SK-N-SH treated with all-trans-retinoic acid at 6 μM for 48 hours (cell line): ENCODE measurements around the gene CDH4.

Experiments used
- ATAC-seq: fragments of 200-7000 bp; cut with Tn5 transposase; 3 replicates; pipeline ENCODE4 v1.9.1; 2020; ENCODE audit warnings: mild to moderate bottlenecking, moderate library complexity
- ARNTL ChIP-seq: fragments of 450-650 bp; formaldehyde crosslinking; IDR thresholded peaks from 2 replicates; pipeline ENCODE4 v1.5.0; 2020; ENCODE audit warnings: low read depth, mild to moderate bottlenecking, moderate library complexity, borderline replicate concordance
- BACH2 ChIP-seq: fragments of 250-450 bp; sonication (Bioruptor Pico); IDR thresholded peaks from 2 replicates; pipeline ENCODE4 v1.9.0; 2021; ENCODE audit warnings: mild to moderate bottlenecking, borderline replicate concordance
- CREB5 ChIP-seq: fragments of 250-450 bp; sonication (Bioruptor Pico); IDR thresholded peaks from 2 replicates; pipeline ENCODE4 v1.5.1; 2020; ENCODE audit warnings: low read depth, mild to moderate bottlenecking, moderate library complexity
- CSDC2 ChIP-seq: fragments of 250-450 bp; sonication (Bioruptor Pico); IDR thresholded peaks from 2 replicates; pipeline ENCODE4 v1.5.0; 2020; ENCODE audit warnings: mild to moderate bottlenecking, moderate library complexity
- ESRRG ChIP-seq: fragments of 250-450 bp; sonication (Bioruptor Pico); IDR thresholded peaks from 2 replicates; pipeline ENCODE4 v1.6.1; 2021; ENCODE audit warnings: mild to moderate bottlenecking
- ISL1 ChIP-seq: fragments of 250-450 bp; sonication (Bioruptor Pico); IDR thresholded peaks from 2 replicates; pipeline ENCODE4 v2.1.2; 2022; ENCODE audit warnings: mild to moderate bottlenecking, moderate library complexity
- OSR1 ChIP-seq: fragments of 250-450 bp; sonication (Bioruptor Pico); IDR thresholded peaks from 2 replicates; pipeline ENCODE4 v1.8.0; 2022; ENCODE audit warnings: moderate library complexity, mild to moderate bottlenecking, inconsistent platforms
- PATZ1 ChIP-seq: fragments of 250-450 bp; sonication (Bioruptor Pico); IDR thresholded peaks from 2 replicates; pipeline ENCODE4 v1.8.0; 2020; ENCODE audit warnings: mild to moderate bottlenecking, moderate library complexity, borderline replicate concordance
- PPARA ChIP-seq: fragments of 250-450 bp; sonication (Bioruptor Pico); IDR thresholded peaks from 2 replicates; pipeline ENCODE4 v1.5.0; 2020; ENCODE audit warnings: mild to moderate bottlenecking, borderline replicate concordance
- RARB ChIP-seq: fragments of 250-450 bp; sonication (Bioruptor Pico); IDR thresholded peaks from 2 replicates; pipeline ENCODE4 v1.8.0; 2021; ENCODE audit warnings: mild to moderate bottlenecking, moderate library complexity
- SNAI2 ChIP-seq: fragments of 250-450 bp; sonication (Bioruptor Pico); IDR thresholded peaks from 2 replicates; pipeline ENCODE4 v1.5.0; 2020; ENCODE audit warnings: mild to moderate bottlenecking, moderate library complexity
- TCF4 ChIP-seq: fragments of 250-450 bp; sonication (Bioruptor Pico); IDR thresholded peaks from 2 replicates; pipeline ENCODE4 v1.8.0; 2021; ENCODE audit warnings: mild to moderate bottlenecking, moderate library complexity, borderline replicate concordance
- TOX ChIP-seq: fragments of 250-450 bp; sonication (Bioruptor Pico); IDR thresholded peaks from 2 replicates; pipeline ENCODE4 v1.8.0; 2021; ENCODE audit warnings: mild to moderate bottlenecking, moderate library complexity, borderline replicate concordance
- ZC3H10 ChIP-seq: fragments of 250-450 bp; sonication (Bioruptor Pico); IDR thresholded peaks from 2 replicates; pipeline ENCODE4 v1.5.1; 2021; ENCODE audit warnings: mild to moderate bottlenecking, moderate library complexity
- ZFP3 ChIP-seq: fragments of 250-450 bp; sonication (Bioruptor Pico); IDR thresholded peaks from 2 replicates; pipeline ENCODE4 v1.5.0; 2020; ENCODE audit warnings: mild to moderate bottlenecking, moderate library complexity
- ZFP30 ChIP-seq: fragments of 450-650 bp; formaldehyde crosslinking; IDR thresholded peaks from 2 replicates; pipeline ENCODE4 v1.5.0; 2022; ENCODE audit warnings: mild to moderate bottlenecking, moderate library complexity
- ZNF565 ChIP-seq: fragments of 450-650 bp; formaldehyde crosslinking; conservative IDR thresholded peaks from 2 replicates; pipeline ENCODE4 v1.5.0; 2020; ENCODE audit warnings: low read depth, mild to moderate bottlenecking, moderate library complexity
- ZNF70 ChIP-seq: fragments of 450-650 bp; formaldehyde crosslinking; IDR thresholded peaks from 2 replicates; pipeline ENCODE4 v1.5.0; 2020; ENCODE audit warnings: mild to moderate bottlenecking, moderate library complexity
- ZNF8 ChIP-seq: fragments of 450-650 bp; formaldehyde crosslinking; IDR thresholded peaks from 2 replicates; pipeline ENCODE4 v1.5.0; 2020; ENCODE audit warnings: mild to moderate bottlenecking, moderate library complexity
- TF ChIP-seq, protein P1 (sequence below): fragments of 250-450 bp; sonication (Bioruptor Pico); IDR thresholded peaks from 2 replicates; pipeline ENCODE4 v1.8.0; 2021; ENCODE audit warnings: low read depth, mild to moderate bottlenecking, moderate library complexity, borderline replicate concordance
- TF ChIP-seq, protein P2 (sequence below): fragments of 250-450 bp; sonication (Bioruptor Pico); IDR thresholded peaks from 2 replicates; pipeline ENCODE4 v1.5.0; 2020; ENCODE audit warnings: mild to moderate bottlenecking, moderate library complexity
- TF ChIP-seq, protein P3 (sequence below): fragments of 250-450 bp; sonication (Bioruptor Pico); IDR thresholded peaks from 2 replicates; pipeline ENCODE4 v1.5.1; 2021; ENCODE audit warnings: mild to moderate bottlenecking, moderate library complexity

CDH4 gene

GRCh38 chr20:61219021-61219431 lies 33.0 kb upstream of the CDH4 start:
- TF ChIP-seq ZNF565 (no peak), CSDC2 (no peak)
- TF ChIP-seq, all 23 proteins: peak for 0
- ATAC-seq: no peak

GRCh38 chr20:61220131-61220530 lies 31.9 kb upstream of the CDH4 start:
- no peak for ATAC-seq
- TF ChIP-seq TOX (CRISPR knock-in tag) (no peak), PATZ1 (CRISPR knock-in tag) (no peak), RARB (CRISPR knock-in tag) (no peak), BACH2 (no peak), ZNF70 (CRISPR knock-in tag) (no peak), ZNF565 (no peak), ESRRG (CRISPR knock-in tag) (no peak), CSDC2 (no peak), ZNF8 (CRISPR knock-in tag) (no peak), SNAI2 (CRISPR knock-in tag) (no peak), CREB5 (no peak), ARNTL (no peak), ZFP30 (no peak)
- TF ChIP-seq, protein P1, sequence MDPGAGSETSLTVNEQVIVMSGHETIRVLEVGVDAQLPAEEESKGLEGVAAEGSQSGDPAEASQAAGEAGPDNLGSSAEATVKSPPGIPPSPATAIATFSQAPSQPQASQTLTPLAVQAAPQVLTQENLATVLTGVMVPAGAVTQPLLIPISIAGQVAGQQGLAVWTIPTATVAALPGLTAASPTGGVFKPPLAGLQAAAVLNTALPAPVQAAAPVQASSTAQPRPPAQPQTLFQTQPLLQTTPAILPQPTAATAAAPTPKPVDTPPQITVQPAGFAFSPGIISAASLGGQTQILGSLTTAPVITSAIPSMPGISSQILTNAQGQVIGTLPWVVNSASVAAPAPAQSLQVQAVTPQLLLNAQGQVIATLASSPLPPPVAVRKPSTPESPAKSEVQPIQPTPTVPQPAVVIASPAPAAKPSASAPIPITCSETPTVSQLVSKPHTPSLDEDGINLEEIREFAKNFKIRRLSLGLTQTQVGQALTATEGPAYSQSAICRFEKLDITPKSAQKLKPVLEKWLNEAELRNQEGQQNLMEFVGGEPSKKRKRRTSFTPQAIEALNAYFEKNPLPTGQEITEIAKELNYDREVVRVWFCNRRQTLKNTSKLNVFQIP (CRISPR knock-in tag): no peak
- TF ChIP-seq, protein P2, sequence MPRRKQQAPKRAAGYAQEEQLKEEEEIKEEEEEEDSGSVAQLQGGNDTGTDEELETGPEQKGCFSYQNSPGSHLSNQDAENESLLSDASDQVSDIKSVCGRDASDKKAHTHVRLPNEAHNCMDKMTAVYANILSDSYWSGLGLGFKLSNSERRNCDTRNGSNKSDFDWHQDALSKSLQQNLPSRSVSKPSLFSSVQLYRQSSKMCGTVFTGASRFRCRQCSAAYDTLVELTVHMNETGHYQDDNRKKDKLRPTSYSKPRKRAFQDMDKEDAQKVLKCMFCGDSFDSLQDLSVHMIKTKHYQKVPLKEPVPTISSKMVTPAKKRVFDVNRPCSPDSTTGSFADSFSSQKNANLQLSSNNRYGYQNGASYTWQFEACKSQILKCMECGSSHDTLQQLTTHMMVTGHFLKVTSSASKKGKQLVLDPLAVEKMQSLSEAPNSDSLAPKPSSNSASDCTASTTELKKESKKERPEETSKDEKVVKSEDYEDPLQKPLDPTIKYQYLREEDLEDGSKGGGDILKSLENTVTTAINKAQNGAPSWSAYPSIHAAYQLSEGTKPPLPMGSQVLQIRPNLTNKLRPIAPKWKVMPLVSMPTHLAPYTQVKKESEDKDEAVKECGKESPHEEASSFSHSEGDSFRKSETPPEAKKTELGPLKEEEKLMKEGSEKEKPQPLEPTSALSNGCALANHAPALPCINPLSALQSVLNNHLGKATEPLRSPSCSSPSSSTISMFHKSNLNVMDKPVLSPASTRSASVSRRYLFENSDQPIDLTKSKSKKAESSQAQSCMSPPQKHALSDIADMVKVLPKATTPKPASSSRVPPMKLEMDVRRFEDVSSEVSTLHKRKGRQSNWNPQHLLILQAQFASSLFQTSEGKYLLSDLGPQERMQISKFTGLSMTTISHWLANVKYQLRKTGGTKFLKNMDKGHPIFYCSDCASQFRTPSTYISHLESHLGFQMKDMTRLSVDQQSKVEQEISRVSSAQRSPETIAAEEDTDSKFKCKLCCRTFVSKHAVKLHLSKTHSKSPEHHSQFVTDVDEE (CRISPR knock-in tag): no peak

GRCh38 chr20:61220626-61221325 lies 31.3 kb upstream of the CDH4 start:
- ATAC-seq: no peak
- TF ChIP-seq ZFP3: no peak
- TF ChIP-seq TCF4 (CRISPR knock-in tag): no peak
- no peak for TF ChIP-seq PPARA (CRISPR knock-in tag)
- TF ChIP-seq, protein P2 (CRISPR knock-in tag): no peak
- no peak for TF ChIP-seq ZNF565
- no peak for TF ChIP-seq ARNTL
- TF ChIP-seq OSR1: no peak
- no peak for TF ChIP-seq BACH2
- no peak for TF ChIP-seq TOX (CRISPR knock-in tag)
- TF ChIP-seq ZNF70 (CRISPR knock-in tag): no peak
- no peak for TF ChIP-seq ISL1 (CRISPR knock-in tag)
- TF ChIP-seq, protein P1 (CRISPR knock-in tag): no peak
- TF ChIP-seq, protein P3, sequence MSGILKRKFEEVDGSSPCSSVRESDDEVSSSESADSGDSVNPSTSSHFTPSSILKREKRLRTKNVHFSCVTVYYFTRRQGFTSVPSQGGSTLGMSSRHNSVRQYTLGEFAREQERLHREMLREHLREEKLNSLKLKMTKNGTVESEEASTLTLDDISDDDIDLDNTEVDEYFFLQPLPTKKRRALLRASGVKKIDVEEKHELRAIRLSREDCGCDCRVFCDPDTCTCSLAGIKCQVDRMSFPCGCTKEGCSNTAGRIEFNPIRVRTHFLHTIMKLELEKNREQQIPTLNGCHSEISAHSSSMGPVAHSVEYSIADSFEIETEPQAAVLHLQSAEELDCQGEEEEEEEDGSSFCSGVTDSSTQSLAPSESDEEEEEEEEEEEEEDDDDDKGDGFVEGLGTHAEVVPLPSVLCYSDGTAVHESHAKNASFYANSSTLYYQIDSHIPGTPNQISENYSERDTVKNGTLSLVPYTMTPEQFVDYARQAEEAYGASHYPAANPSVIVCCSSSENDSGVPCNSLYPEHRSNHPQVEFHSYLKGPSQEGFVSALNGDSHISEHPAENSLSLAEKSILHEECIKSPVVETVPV (CRISPR knock-in tag): no peak
- TF ChIP-seq RARB (CRISPR knock-in tag): no peak
- no peak for TF ChIP-seq ZC3H10 (CRISPR knock-in tag)
- TF ChIP-seq CREB5: no peak
- TF ChIP-seq CSDC2: no peak
